NCI-H2227 treated with DMSO at 0.1 percent for 48 hours (cell line): Measurements from ENCODE around the gene COQ8A.

Source experiments
- DNase-seq: peaks from one replicate; lab custom pipeline; 2025; lab: John Stamatoyannopoulos, UW

The COQ8A gene

DNA sequence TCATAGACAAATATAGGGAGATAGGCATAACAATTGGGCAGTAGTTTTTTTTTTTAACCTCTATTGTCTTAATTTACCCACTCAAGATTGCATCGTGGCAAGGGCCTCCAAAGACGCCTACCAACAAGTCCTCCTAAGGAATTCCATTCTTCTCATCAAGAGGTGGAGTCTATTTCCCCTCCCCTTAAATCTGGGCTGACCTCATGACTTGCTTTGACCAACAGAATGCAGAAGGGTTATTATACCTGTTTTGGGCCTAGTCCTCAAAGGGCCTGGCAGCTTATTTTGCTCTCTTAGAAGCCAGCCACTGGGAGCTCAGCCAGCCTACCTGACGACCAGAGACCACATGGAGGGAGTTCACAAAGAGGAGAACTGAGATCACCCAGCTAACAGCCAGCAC lies 92.3 kb downstream of the COQ8A start:
- no peak for DNase-seq

DNA sequence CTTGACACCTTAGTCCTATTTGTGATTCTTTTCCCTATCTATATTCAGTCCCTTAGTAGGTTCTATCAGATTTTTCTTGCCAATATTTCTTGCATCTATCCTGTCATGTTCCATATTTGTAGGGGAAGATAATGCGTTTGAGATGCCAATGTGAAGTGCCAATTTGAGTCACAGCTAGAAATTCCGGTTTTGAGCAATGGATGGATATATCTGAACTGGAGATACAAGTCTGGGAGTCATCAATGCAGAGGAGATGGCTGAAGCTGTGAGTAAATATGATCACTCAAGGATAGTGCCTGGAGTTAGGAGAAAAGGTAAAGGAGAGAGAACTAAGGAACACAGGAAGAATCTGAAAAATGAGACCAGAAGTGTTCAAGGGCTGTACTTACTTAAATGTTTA lies 93.8 kb downstream of the COQ8A start:
- no peak for DNase-seq

DNA sequence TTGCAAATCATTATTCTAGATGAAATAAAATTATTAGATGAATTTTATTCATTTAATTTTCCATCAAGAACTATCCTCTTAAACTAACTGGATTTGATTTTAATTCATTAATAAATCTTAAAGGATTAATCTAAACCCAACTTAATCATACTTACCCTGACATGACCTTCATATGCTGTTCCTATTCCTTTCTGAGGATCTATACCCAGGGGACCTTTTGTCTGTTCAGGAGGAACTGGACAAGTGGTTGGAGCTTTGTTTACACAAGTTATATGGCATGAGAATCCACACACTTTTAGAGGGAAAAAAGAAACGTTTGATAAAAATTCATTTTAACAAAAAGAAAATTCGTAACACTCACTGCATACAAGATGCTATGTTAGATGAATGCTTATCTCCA lies 95.2 kb downstream of the COQ8A start:
- DNase-seq = no peak

DNA sequence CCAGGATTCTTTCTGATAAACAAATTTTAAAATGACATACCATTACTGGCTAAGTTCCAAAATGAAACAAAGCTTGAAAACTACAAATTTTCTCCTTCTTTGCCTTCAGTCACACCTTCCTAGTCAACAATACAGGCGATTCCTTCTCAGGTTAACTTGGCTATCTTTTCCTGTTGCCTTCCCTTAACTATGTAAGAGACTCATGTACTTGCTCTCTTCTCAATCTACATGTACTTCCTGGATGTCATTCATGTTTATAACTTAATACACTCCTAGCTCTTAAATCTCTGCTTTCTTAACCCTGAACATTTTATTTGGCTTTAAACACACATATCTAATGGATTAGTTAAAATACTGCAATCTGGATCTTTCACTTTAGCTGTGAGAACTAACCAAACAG lies 97.0 kb downstream of the COQ8A start:
- DNase-seq = no peak
